Right lobe of liver (tissue), 4 donors: Measurements from ENCODE around the gene ANO7.

ENCODE experiments used
- POLR2A ChIP-seq: fragments of 450-650 bp; IDR thresholded peaks from one replicate; pipeline ENCODE4 v1.6.1; 2017; ENCODE audit warnings: antibody characterized with exemption, mild to moderate bottlenecking
- TF ChIP-seq, protein P1 (sequence below), 4 donors: fragments of 200-600 bp in 3 of 4; fragments of 450-650 bp in 1 of 4; IDR thresholded peaks; one replicate each; pipeline versions ENCODE4 v1.5.1 to v1.8.0; 2016 to 2022; ENCODE audit warnings: antibody characterized with exemption in 4 of 4, mild to moderate bottlenecking in 2 of 4
- donor health status: DM: no; HTN: no; CAD: no.
- donor health status: DM: no; HTN: no; CAD: no.
- donor health status: DM: no; HTN: yes; CAD: no.

DNA sequence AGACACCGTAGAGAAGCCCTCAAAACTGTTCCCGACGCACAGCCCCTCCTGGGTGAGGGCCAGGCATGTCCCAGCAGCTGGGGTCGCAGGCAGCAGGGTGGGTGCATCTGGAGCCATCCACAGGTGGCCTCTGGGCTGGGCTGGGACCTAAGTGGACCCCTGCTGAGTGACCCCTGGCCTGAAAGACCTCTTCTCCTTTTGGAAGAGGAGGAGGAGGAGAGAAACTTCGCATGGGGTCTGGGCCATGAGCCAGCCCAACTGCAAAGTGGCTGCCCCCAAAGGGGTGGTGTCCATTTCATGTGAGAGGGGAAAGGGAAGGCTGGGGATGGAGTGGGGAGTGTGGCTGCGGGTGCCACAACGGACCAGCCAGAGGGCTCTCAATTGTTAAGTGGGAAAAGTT is 25.1 kb downstream of the ANO7 start:
- TF ChIP-seq, protein P1, sequence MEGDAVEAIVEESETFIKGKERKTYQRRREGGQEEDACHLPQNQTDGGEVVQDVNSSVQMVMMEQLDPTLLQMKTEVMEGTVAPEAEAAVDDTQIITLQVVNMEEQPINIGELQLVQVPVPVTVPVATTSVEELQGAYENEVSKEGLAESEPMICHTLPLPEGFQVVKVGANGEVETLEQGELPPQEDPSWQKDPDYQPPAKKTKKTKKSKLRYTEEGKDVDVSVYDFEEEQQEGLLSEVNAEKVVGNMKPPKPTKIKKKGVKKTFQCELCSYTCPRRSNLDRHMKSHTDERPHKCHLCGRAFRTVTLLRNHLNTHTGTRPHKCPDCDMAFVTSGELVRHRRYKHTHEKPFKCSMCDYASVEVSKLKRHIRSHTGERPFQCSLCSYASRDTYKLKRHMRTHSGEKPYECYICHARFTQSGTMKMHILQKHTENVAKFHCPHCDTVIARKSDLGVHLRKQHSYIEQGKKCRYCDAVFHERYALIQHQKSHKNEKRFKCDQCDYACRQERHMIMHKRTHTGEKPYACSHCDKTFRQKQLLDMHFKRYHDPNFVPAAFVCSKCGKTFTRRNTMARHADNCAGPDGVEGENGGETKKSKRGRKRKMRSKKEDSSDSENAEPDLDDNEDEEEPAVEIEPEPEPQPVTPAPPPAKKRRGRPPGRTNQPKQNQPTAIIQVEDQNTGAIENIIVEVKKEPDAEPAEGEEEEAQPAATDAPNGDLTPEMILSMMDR (IDR thresholded peaks at IDR 0.05), result no peak
- TF ChIP-seq POLR2A, result no peak
